HepG2 (cell line): ENCODE results near the gene GATC. TPM values are rescaled to one million over a fixed set of nuclear protein-coding genes. Genes with fewer than 3 reads are reported as not detected.

Source experiments
- ATAC-seq: fragments of 200-7000 bp; cut with Tn5 transposase; 3 replicates; pipeline ENCODE4 v1.9.1; 2020; ENCODE audit warnings: mild to moderate bottlenecking, moderate library complexity
- BruUV-seq: library from RNA; stranded (reverse); fragments of 400-500 nt; replicated peaks from 2 replicates; lab custom pipeline; 2021; lab: Mats Ljungman, UMichigan
- CTCF ChIA-PET: fragments of 300-600 bp; formaldehyde crosslinking; extraction: SDS; loops from one replicate; lab custom pipeline; 2021; ENCODE audit warnings: low total read pairs, inconsistent platforms, low intra/inter-chr PET ratio; lab: Yijun Ruan, JAX
- POLR2A ChIA-PET: fragments of 350-600 bp; sonication (Branson Sonifier 250); formaldehyde crosslinking; loops from one replicate; lab custom pipeline; 2020; ENCODE audit warnings: antibody characterized with exemption, inconsistent platforms; lab: Yijun Ruan, JAX
- DNase-seq: peaks from one replicate; pipeline ENCODE4 v3.0.0-alpha.2; 2015; ENCODE audit warnings: low spot score
- FAIRE-seq: peaks from 3 replicates; lab custom pipeline; 2011; peaks lifted over from hg19 to GRCh38; lab: Jason Lieb, UNC
- H2AFZ ChIP-seq: one replicate; pipeline ENCODE4 v1.6.1; 2011; ENCODE audit warnings: low read length, inconsistent platforms
- H3K27ac ChIP-seq: fragments of 300-600 bp; 3 replicates; pipeline ENCODE4 v1.8.0; 2011; ENCODE audit warnings: mixed run types, mild to moderate bottlenecking, mixed read lengths, low read length, inconsistent platforms; ENCODE audit not compliant: insufficient read depth; ENCODE audit errors: extremely low read length
- H3K27me3 ChIP-seq, 2 experiments: fragments of 200-600 bp in 1 of 2; 2 replicates in 1 of 2; 3 replicates in 1 of 2; pipeline versions ENCODE4 v1.6.0 to v1.8.0; 2011; ENCODE audit warnings: low read length in 2 of 2, mild to moderate bottlenecking in 2 of 2, moderate library complexity in 2 of 2, inconsistent platforms in 1 of 2; ENCODE audit not compliant: insufficient read depth in 2 of 2, control insufficient read depth in 1 of 2
- H3K36me3 ChIP-seq, 2 experiments: fragments of 200-600 bp in 1 of 2; replicated peaks in 1 of 2; 2 replicates in 1 of 2; 3 replicates in 1 of 2; pipeline versions ENCODE4 v1.5.1 to v1.8.0; 2011; ENCODE audit warnings: low read length in 2 of 2, inconsistent platforms in 1 of 2; ENCODE audit not compliant: insufficient read depth in 2 of 2, control insufficient read depth in 1 of 2
- H3K4me1 ChIP-seq: 2 replicates; pipeline ENCODE4 v1.5.1; 2012; ENCODE audit warnings: low read length, inconsistent platforms; ENCODE audit not compliant: insufficient read depth
- H3K4me2 ChIP-seq: 2 replicates; pipeline ENCODE4 v1.6.0; 2011; ENCODE audit warnings: low read depth, low read length, inconsistent platforms
- H3K4me3 ChIP-seq, 3 experiments: fragments of 200-600 bp in 1 of 3; sonication (generic), shearing (Covaris generic) in 1 of 3; replicated peaks in 1 of 3; 2 replicates each; pipeline ENCODE4 v1.5.1; 2011 to 2016; ENCODE audit warnings: low read length in 3 of 3, inconsistent platforms in 2 of 3, low read depth in 2 of 3, mild to moderate bottlenecking in 2 of 3, control low read depth in 1 of 3, mixed read lengths in 1 of 3; ENCODE audit not compliant: insufficient read depth in 1 of 3
- H3K79me2 ChIP-seq: one replicate; pipeline ENCODE4 v1.6.1; 2011; ENCODE audit warnings: low read length, inconsistent platforms; ENCODE audit not compliant: insufficient read depth
- H3K9ac ChIP-seq: 2 replicates; pipeline ENCODE4 v1.6.0; 2011; ENCODE audit warnings: mild to moderate bottlenecking, low read depth, low read length, inconsistent platforms; ENCODE audit not compliant: insufficient read depth
- H3K9me3 ChIP-seq: 2 replicates; pipeline ENCODE4 v1.5.1; 2012; ENCODE audit warnings: mild to moderate bottlenecking, low read length
- H4K20me1 ChIP-seq: 2 replicates; pipeline ENCODE4 v1.6.0; 2011; ENCODE audit warnings: inconsistent platforms, mild to moderate bottlenecking, low read length, moderate library complexity; ENCODE audit not compliant: insufficient read depth
- BORCS8-MEF2B ChIP-seq: sonication (generic); formaldehyde crosslinking; IDR thresholded peaks from 2 replicates; pipeline ENCODE4 v1.8.0; 2022; ENCODE audit warnings: mild to moderate bottlenecking, missing genetic modification reagents
- DNMT3B ChIP-seq: conservative IDR thresholded peaks from 2 replicates; pipeline ENCODE4 v1.6.1; 2016; ENCODE audit warnings: missing biosample characterization, control low read depth
- FOXA3 ChIP-seq: IDR thresholded peaks from 2 replicates; pipeline ENCODE4 v1.6.1; 2016; ENCODE audit warnings: missing genetic modification reagents, missing compliant biosample characterization
- KLF11 ChIP-seq: IDR thresholded peaks from 2 replicates; pipeline ENCODE4 v1.6.1; 2016; ENCODE audit warnings: missing compliant biosample characterization
- SAFB2 ChIP-seq: sonication (generic); formaldehyde crosslinking; IDR thresholded peaks from 2 replicates; pipeline ENCODE4 v1.5.1; 2020; ENCODE audit warnings: missing genetic modification reagents, low read depth, mild to moderate bottlenecking, borderline replicate concordance
- TCF12 ChIP-seq, 2 experiments: fragments of 450-650 bp in 1 of 2; sonication (generic) in 1 of 2; formaldehyde crosslinking in 1 of 2; IDR thresholded peaks; 2 replicates each; pipeline versions ENCODE4 v1.6.1 to v1.8.0; 2017 to 2022; ENCODE audit warnings: antibody characterized with exemption in 1 of 2, mild to moderate bottlenecking in 1 of 2, missing genetic modification reagents in 1 of 2, moderate library complexity in 1 of 2
- ZMYM4 ChIP-seq: sonication (generic); formaldehyde crosslinking; IDR thresholded peaks from 2 replicates; pipeline ENCODE4 v1.8.1; 2023; ENCODE audit warnings: mild to moderate bottlenecking, missing genetic modification reagents
- ZNF20 ChIP-seq: sonication (generic); formaldehyde crosslinking; IDR thresholded peaks from 2 replicates; pipeline ENCODE4 v1.4.0; 2020; ENCODE audit warnings: mild to moderate bottlenecking, moderate library complexity, missing genetic modification reagents
- ZNF331 ChIP-seq: sonication (generic); formaldehyde crosslinking; IDR thresholded peaks from 2 replicates; pipeline ENCODE4 v1.4.0; 2020; ENCODE audit warnings: missing genetic modification reagents
- ZNF703 ChIP-seq: sonication (generic); formaldehyde crosslinking; IDR thresholded peaks from 2 replicates; pipeline ENCODE4 v1.5.1; 2020; ENCODE audit warnings: missing genetic modification reagents, mild to moderate bottlenecking, moderate library complexity, borderline replicate concordance
- ZNF724P ChIP-seq: sonication (generic); formaldehyde crosslinking; IDR thresholded peaks from 2 replicates; pipeline ENCODE4 v1.8.0; 2022; ENCODE audit warnings: missing genetic modification reagents, borderline replicate concordance
- WGBS: methylation state at CpG from one replicate; pipeline ENCODE4 v1.1.6; 2017; ENCODE audit warnings: low lambda C conversion rate; 5-methylcytosine and 5-hydroxymethylcytosine counted together
- in situ Hi-C: cut with HindIII; loops from 2 replicates; pipeline ENCODE4 v1.10.0; 2017; ENCODE audit warnings: low pct_unique_long_range_greater_than_20kb; ENCODE audit not compliant: extremely low pct_ligation_motif_present
- intact Hi-C: fragments of 100-400 bp; cut with micrococcal nuclease; formaldehyde crosslinking; loops from one replicate; pipeline ENCODE4 v1.10.0; 2022; ENCODE audit not compliant: unreplicated experiment
- polyA plus RNA-seq, 8 experiments: library from polyadenylated mRNA; depleted of rRNA in 3 of 8; stranded (reverse) in 7 of 8; unstranded in 1 of 8; fragments of >200 nt; fragmentation: Illumina TruSeq in 4 of 8; extraction: Trizol in 4 of 8; gene quantifications; 2 replicates each; pipeline versions ENCODE4 v1.2.1 to v1.2.3, GENCODE V29; 2011 to 2016; ENCODE audit warnings: low read depth in 4 of 8, missing spikeins in 1 of 8, mixed read lengths in 1 of 8; ENCODE audit not compliant: insufficient read depth in 1 of 8
- total RNA-seq, 5 experiments: library from RNA; depleted of rRNA; stranded (reverse); fragments of >200 nt; fragmentation: Illumina TruSeq; extraction: Trizol; gene quantifications; 2 replicates each; pipeline ENCODE4 v1.2.3, GENCODE V29; 2016; ENCODE audit warnings: low read depth in 1 of 5
- TF ChIP-seq, protein P1 (sequence below): IDR thresholded peaks from 2 replicates; pipeline ENCODE4 v1.6.1; 2012; ENCODE audit warnings: low read depth, low read length, improper control_type of control experiment
- TF ChIP-seq, protein P2 (sequence below): sonication (generic); formaldehyde crosslinking; IDR thresholded peaks from 2 replicates; pipeline ENCODE4 v1.5.1; 2020; ENCODE audit warnings: missing genetic modification reagents, mild to moderate bottlenecking, borderline replicate concordance

GATC gene
- total and polyA plus RNA-seq, 2 of the 13 experiments (the other 11 are each of a cell fraction or from before 2014, with no cell fraction given), result 17.7 to 29.7 TPM

DNA sequence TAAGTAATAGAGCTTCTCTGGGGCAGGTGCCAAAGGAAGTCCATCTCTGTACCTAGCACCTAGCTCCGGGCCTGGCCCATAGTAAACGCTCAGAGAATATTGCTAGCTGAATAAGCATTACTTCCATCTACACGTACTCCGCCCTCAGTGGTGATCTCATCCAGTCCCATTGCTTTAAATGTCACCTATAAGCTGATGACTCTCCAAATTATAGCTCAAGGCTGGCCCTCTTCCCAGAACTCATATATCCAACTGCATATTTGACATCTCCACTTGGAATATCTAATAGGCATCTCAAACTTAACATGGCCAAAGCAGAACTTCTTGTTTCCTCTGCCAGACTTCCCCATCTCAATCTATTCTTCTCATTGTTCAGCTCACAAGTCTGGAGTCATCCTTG lies 42.8 kb downstream of the GATC start (continued):
- TF ChIP-seq SAFB2 (CRISPR knock-in tag) (no peak), TCF12 (IDR thresholded peaks at IDR 0.05) (no peak), TCF12 (CRISPR knock-in tag; IDR thresholded peaks at IDR 0.05) (no peak), ZNF20 (CRISPR knock-in tag) (no peak), ZNF331 (CRISPR knock-in tag) (no peak)

GRCh38 chr12:120490325-120490724 lies 44.1 kb downstream of the GATC start:
- no TSS peak for BruUV-seq
- DNase-seq (no peak), ATAC-seq (no peak), FAIRE-seq (no peak)
- intact Hi-C loops (no loop called here), in situ Hi-C loops (no loop called here)
- H3K4me3 ChIP-seq, result no peak overlapping the region
- ChIA-PET CTCF (no interaction called here), POLR2A (no interaction called here)
- no peak overlapping the region for H3K27ac ChIP-seq
- no peaks in the 10 kb centered on the region for H3K9me3 ChIP-seq
- peaks cover 0 to 2% of the 10 kb centered on the region in 2 experiments; a peak in 1 of 5 replicates for H3K36me3 ChIP-seq
- 100% methylated on average over 5 of the region's 5 CpGs for WGBS
- no peak overlapping the region for H3K9ac ChIP-seq
- H3K79me2 ChIP-seq, result peaks cover 6% of the 10 kb centered on the region
- H4K20me1 ChIP-seq, result no peaks in the 10 kb centered on the region
- no peaks in the 10 kb centered on the region for H3K27me3 ChIP-seq
- TF ChIP-seq ZNF703 (CRISPR knock-in tag), result no peak
- TF ChIP-seq, protein P1, sequence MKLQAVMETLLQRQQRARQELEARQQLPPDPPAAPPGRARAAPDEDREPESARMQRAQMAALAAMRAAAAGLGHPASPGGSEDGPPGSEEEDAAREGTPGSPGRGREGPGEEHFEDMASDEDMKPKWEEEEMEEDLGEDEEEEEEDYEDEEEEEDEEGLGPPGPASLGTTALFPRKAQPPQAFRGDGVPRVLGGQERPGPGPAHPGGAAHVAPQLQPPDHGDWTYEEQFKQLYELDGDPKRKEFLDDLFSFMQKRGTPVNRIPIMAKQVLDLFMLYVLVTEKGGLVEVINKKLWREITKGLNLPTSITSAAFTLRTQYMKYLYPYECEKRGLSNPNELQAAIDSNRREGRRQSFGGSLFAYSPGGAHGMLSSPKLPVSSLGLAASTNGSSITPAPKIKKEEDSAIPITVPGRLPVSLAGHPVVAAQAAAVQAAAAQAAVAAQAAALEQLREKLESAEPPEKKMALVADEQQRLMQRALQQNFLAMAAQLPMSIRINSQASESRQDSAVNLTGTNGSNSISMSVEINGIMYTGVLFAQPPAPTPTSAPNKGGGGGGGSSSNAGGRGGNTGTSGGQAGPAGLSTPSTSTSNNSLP, result no peak
- no peak for TF ChIP-seq FOXA3
- no peak for TF ChIP-seq TCF12 (IDR thresholded peaks at IDR 0.05)
- TF ChIP-seq TCF12 (CRISPR knock-in tag; IDR thresholded peaks at IDR 0.05), result no peak
- TF ChIP-seq BORCS8-MEF2B (CRISPR knock-in tag), result no peak
- TF ChIP-seq, protein P2, sequence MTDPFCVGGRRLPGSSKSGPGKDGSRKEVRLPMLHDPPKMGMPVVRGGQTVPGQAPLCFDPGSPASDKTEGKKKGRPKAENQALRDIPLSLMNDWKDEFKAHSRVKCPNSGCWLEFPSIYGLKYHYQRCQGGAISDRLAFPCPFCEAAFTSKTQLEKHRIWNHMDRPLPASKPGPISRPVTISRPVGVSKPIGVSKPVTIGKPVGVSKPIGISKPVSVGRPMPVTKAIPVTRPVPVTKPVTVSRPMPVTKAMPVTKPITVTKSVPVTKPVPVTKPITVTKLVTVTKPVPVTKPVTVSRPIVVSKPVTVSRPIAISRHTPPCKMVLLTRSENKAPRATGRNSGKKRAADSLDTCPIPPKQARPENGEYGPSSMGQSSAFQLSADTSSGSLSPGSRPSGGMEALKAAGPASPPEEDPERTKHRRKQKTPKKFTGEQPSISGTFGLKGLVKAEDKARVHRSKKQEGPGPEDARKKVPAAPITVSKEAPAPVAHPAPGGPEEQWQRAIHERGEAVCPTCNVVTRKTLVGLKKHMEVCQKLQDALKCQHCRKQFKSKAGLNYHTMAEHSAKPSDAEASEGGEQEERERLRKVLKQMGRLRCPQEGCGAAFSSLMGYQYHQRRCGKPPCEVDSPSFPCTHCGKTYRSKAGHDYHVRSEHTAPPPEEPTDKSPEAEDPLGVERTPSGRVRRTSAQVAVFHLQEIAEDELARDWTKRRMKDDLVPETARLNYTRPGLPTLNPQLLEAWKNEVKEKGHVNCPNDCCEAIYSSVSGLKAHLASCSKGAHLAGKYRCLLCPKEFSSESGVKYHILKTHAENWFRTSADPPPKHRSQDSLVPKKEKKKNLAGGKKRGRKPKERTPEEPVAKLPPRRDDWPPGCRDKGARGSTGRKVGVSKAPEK (CRISPR knock-in tag), result no peak
- TF ChIP-seq DNMT3B, result no peak
- TF ChIP-seq ZMYM4 (CRISPR knock-in tag), result no peak
- no peak for TF ChIP-seq ZNF724P
- TF ChIP-seq KLF11 (CRISPR knock-in tag), result no peak
- no peak overlapping the region for H2AFZ ChIP-seq
- H3K4me2 ChIP-seq, result no peak overlapping the region
- H3K4me1 ChIP-seq, result peaks cover 12% of the 10 kb centered on the region
